Stimulated activated CD8-positive, alpha-beta memory T cell treated with anti-CD3 and anti-CD28 coated beads, Interleukin-4, amount 100 ng/mL, for 4 hours (primary cell): ENCODE measurements around the gene PDGFB.

Source experiments
- DNase-seq, 2 donors: peaks; one replicate each; pipeline ENCODE4 v3.0.0-alpha.2; 2020; ENCODE audit warnings: low read depth in 2 of 2, low spot score in 1 of 2

Gene PDGFB

GRCh38 chr22:39208013-39208680 lies 36.6 kb downstream of the PDGFB start:
- DNase-seq: no peak

- DNase-seq: no peak
Measured at GRCh38 chr22:39207141-39208012, 37.4 kb downstream of the PDGFB start.

GRCh38 chr22:39206491-39206890 lies 38.3 kb downstream of the PDGFB start:
- DNase-seq: no peak

- DNase-seq: peak in 1 of 2 donors; percentile 52
Measured at GRCh38 chr22:39205344-39206021, 39.3 kb downstream of the PDGFB start.

- DNase-seq: no peak
Measured at GRCh38 chr22:39204216-39204615, 40.6 kb downstream of the PDGFB start.

- no peak for DNase-seq
Measured at GRCh38 chr22:39197578-39197977, 47.2 kb downstream of the PDGFB start.

- DNase-seq: no peak
Measured at GRCh38 chr22:39194098-39194497, 50.7 kb downstream of the PDGFB start.

GRCh38 chr22:39188809-39189208 lies 56.0 kb downstream of the PDGFB start:
- DNase-seq: no peak

GRCh38 chr22:39185601-39186012 lies 59.2 kb downstream of the PDGFB start:
- DNase-seq: no peak

GRCh38 chr22:39184586-39185577 lies 59.9 kb downstream of the PDGFB start:
- DNase-seq: no peak

GRCh38 chr22:39183991-39184585 lies 60.7 kb downstream of the PDGFB start:
- DNase-seq: no peak

GRCh38 chr22:39182478-39183030 lies 62.2 kb downstream of the PDGFB start:
- no peak for DNase-seq

GRCh38 chr22:39181778-39182177 lies 63.0 kb downstream of the PDGFB start:
- DNase-seq: no peak

GRCh38 chr22:39181356-39181755 lies 63.4 kb downstream of the PDGFB start:
- no peak for DNase-seq

GRCh38 chr22:39179841-39180335 lies 64.9 kb downstream of the PDGFB start:
- DNase-seq: no peak

GRCh38 chr22:39179401-39179827 lies 65.4 kb downstream of the PDGFB start:
- DNase-seq: no peak

GRCh38 chr22:39178206-39179111 lies 66.3 kb downstream of the PDGFB start:
- DNase-seq: no peak

GRCh38 chr22:39177791-39178190 lies 67.0 kb downstream of the PDGFB start:
- DNase-seq: no peak

GRCh38 chr22:39177456-39177775 lies 67.4 kb downstream of the PDGFB start:
- no peak for DNase-seq
